ENCODE data around the gene GAST.

GAST gene

DNA sequence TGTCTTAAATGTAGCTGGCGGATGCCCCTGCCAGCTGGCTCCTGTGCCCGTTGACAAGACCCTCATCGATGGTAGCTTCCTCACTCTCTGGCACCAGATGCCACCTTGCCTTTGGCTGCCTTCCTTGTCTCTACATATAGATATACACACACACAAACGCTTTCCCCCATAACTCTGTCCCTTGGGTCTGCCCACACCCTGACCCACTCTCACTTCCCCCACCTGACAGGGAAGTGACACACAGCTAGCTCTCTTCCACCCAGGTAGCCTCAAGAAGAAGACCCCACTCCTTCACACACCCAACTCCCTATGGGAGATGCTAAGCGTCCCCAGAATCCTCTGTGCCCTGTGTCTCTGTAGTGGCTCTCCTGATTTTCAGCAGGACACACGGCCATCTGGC is 48.7 kb downstream of the GAST start:
- H3K36me3 ChIP-seq, result no peaks in the 10 kb centered on the region
- H3K27ac ChIP-seq, result no peak overlapping the region
- no peaks in the 10 kb centered on the region for H3K4me1 ChIP-seq (ENCODE audit: control insufficient read depth in 1 of 2, insufficient read depth in 1 of 2, low read depth in 1 of 2, low read length in 1 of 2)
- H3K4me3 ChIP-seq (ENCODE audit: low read depth in 1 of 2, low read length in 1 of 2), result no peak overlapping the region
- no peaks in the 10 kb centered on the region for H3K9me3 ChIP-seq
- no peaks in the 10 kb centered on the region for H3K27me3 ChIP-seq
- TF ChIP-seq, protein P1, sequence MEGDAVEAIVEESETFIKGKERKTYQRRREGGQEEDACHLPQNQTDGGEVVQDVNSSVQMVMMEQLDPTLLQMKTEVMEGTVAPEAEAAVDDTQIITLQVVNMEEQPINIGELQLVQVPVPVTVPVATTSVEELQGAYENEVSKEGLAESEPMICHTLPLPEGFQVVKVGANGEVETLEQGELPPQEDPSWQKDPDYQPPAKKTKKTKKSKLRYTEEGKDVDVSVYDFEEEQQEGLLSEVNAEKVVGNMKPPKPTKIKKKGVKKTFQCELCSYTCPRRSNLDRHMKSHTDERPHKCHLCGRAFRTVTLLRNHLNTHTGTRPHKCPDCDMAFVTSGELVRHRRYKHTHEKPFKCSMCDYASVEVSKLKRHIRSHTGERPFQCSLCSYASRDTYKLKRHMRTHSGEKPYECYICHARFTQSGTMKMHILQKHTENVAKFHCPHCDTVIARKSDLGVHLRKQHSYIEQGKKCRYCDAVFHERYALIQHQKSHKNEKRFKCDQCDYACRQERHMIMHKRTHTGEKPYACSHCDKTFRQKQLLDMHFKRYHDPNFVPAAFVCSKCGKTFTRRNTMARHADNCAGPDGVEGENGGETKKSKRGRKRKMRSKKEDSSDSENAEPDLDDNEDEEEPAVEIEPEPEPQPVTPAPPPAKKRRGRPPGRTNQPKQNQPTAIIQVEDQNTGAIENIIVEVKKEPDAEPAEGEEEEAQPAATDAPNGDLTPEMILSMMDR (IDR thresholded peaks at IDR 0.05), result no peak

GRCh38 chr17:41762391-41762790 is 50.3 kb downstream of the GAST start:
- Histone ChIP-seq H3K27me3 (no peaks in the 10 kb centered on the region), H3K36me3 (no peaks in the 10 kb centered on the region), H3K9me3 (no peaks in the 10 kb centered on the region), H3K4me3 (ENCODE audit: low read depth in 1 of 2, low read length in 1 of 2) (no peak overlapping the region), H3K4me1 (ENCODE audit: control insufficient read depth in 1 of 2, insufficient read depth in 1 of 2, low read depth in 1 of 2, low read length in 1 of 2) (no peaks in the 10 kb centered on the region), H3K27ac (no peak overlapping the region)
- TF ChIP-seq, protein P1 (IDR thresholded peaks at IDR 0.05), result no peak

- no peaks in the 10 kb centered on the region for H3K9me3 ChIP-seq
- H3K4me1 ChIP-seq (ENCODE audit: control insufficient read depth in 1 of 2, insufficient read depth in 1 of 2, low read depth in 1 of 2, low read length in 1 of 2), result no peaks in the 10 kb centered on the region
- TF ChIP-seq, protein P1 (IDR thresholded peaks at IDR 0.05), result no peak
- no peaks in the 10 kb centered on the region for H3K36me3 ChIP-seq
- H3K27ac ChIP-seq, result no peak overlapping the region
- no peak overlapping the region for H3K4me3 ChIP-seq (ENCODE audit: low read depth in 1 of 2, low read length in 1 of 2)
- no peaks in the 10 kb centered on the region for H3K27me3 ChIP-seq
Measured at GRCh38 chr17:41762841-41763240, 50.7 kb downstream of the GAST start.

DNA sequence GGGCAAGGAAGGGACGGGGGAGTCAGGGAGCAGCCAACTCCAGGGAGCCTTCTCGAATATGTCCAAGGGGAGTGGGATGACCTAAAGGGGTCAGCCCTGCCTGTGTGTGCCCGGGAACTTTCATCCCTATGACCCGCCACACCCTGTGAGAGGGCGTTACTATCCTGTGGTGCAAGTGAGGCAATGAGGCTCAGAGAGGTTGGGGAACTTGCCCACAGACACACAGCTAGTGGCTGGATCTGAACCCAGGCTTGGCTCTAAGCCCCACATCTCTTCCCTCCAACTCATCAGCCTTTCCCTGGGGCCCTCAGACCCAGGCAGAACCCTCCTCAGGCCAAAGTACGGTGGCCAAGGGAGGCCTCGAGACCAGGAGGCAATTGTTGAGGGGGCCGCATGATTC is 51.2 kb downstream of the GAST start:
- no peaks in the 10 kb centered on the region for H3K36me3 ChIP-seq
- no peak overlapping the region for H3K27ac ChIP-seq
- H3K4me3 ChIP-seq (ENCODE audit: low read depth in 1 of 2, low read length in 1 of 2), result no peak overlapping the region
- TF ChIP-seq, protein P1 (IDR thresholded peaks at IDR 0.05), result no peak
- no peaks in the 10 kb centered on the region for H3K9me3 ChIP-seq
- no peaks in the 10 kb centered on the region for H3K4me1 ChIP-seq (ENCODE audit: control insufficient read depth in 1 of 2, insufficient read depth in 1 of 2, low read depth in 1 of 2, low read length in 1 of 2)
- H3K27me3 ChIP-seq, result no peaks in the 10 kb centered on the region
